Left lung (tissue), 10 donors: Measurements from ENCODE around the gene PSMA4. TPM values are rescaled to one million over a fixed set of nuclear protein-coding genes. Genes with fewer than 3 reads are reported as not detected.

Source experiments
- ATAC-seq: fragments of 200-7000 bp; cut with Tn5 transposase; one replicate; pipeline ENCODE4 v1.9.1; 2020; ENCODE audit warnings: moderate library complexity
- DNase-seq, 4 donors: peaks; one replicate each; pipeline ENCODE4 v3.0.0-alpha.2; 2013 to 2020
- H3K27ac ChIP-seq, 2 donors: fragments of 200-600 bp; sonication (generic) in 1 of 2; one replicate each; pipeline versions ENCODE4 v1.5.0 to v1.8.0; 2020 to 2021
- H3K27me3 ChIP-seq, 2 donors: fragments of 200-600 bp; sonication (generic) in 1 of 2; one replicate each; pipeline versions ENCODE4 v1.5.0 to v1.8.0; 2020 to 2021
- H3K36me3 ChIP-seq, 2 donors: fragments of 200-600 bp; sonication (generic) in 1 of 2; one replicate each; pipeline versions ENCODE4 v1.5.0 to v1.8.0; 2020 to 2021
- H3K4me1 ChIP-seq, 2 donors: fragments of 200-600 bp; one replicate each; pipeline ENCODE4 v1.8.0; 2021
- H3K4me3 ChIP-seq, 2 donors: fragments of 200-600 bp; sonication (generic) in 1 of 2; one replicate each; pipeline versions ENCODE4 v1.5.0 to v1.8.0; 2020 to 2021; ENCODE audit warnings: mild to moderate bottlenecking in 1 of 2
- H3K9me3 ChIP-seq, 2 donors: fragments of 200-600 bp; sonication (generic) in 1 of 2; one replicate each; pipeline versions ENCODE4 v1.5.0 to v1.8.0; 2020 to 2021
- intact Hi-C, 2 donors: fragments of 100-400 bp; cut with DNase I; formaldehyde crosslinking; loops; one replicate each; pipeline versions ENCODE4 v1.11.2 to v1.14.2; 2022
- polyA plus RNA-seq, 6 donors: library from polyadenylated mRNA; unstranded; fragments of 120-200 nt; gene quantifications; one replicate each; pipeline ENCODE4 v1.2.1, GENCODE V29; 2013; ENCODE audit not compliant: insufficient read length in 6 of 6
- total RNA-seq, 2 donors: library from RNA; stranded (reverse); fragmentation: NEBNext Ultra II Directional; extraction: Animal tissue kit (Norgen Biotek cat#: 25700); gene quantifications; one replicate each; pipeline ENCODE4 v1.2.1, GENCODE V29; 2021
- TF ChIP-seq, protein P1 (sequence below), 2 donors: fragments of 200-600 bp; sonication (generic) in 1 of 2; IDR thresholded peaks; one replicate each; pipeline versions ENCODE4 v1.5.0 to v1.8.0; 2021; ENCODE audit warnings: antibody characterized with exemption in 2 of 2
- donor health status: DM: no; HTN: yes; CAD: no.
- donor health status: DM: no; HTN: no; CAD: no.

Gene PSMA4
- total and polyA plus RNA-seq, 8 donors = 143 to 233 (median 222) TPM

DNA sequence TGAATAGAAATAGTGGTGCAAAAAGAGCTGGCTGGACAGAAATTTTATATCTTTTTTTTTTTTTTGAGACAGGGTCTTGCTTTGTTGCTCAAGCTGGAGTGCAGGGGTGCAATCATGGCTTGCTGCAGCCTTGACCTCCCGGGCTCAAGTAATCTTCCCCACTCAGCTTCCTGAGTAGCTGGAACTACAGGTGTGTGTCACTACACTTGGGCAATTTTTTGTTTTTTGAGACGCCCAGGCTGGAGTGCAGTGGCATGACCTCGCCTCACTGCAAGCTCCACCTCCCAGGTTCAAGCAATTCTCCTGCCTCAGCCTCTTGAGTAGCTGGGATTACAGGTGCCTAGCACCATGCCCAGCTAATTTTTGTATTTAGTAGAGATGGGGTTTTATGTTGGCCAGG lies 58.1 kb downstream of the PSMA4 start:
- Histone ChIP-seq H3K9me3 (no peaks in the 10 kb centered on the region), H3K36me3 (no peaks in the 10 kb centered on the region), H3K27me3 (peaks cover 0 to 2% of the 10 kb centered on the region in 2 donors), H3K4me1 (no peaks in the 10 kb centered on the region), H3K27ac (no peak overlapping the region), H3K4me3 (no peak overlapping the region)
- ATAC-seq (no peak), DNase-seq (no peak)
- intact Hi-C loops = no loop called here
- TF ChIP-seq, protein P1, sequence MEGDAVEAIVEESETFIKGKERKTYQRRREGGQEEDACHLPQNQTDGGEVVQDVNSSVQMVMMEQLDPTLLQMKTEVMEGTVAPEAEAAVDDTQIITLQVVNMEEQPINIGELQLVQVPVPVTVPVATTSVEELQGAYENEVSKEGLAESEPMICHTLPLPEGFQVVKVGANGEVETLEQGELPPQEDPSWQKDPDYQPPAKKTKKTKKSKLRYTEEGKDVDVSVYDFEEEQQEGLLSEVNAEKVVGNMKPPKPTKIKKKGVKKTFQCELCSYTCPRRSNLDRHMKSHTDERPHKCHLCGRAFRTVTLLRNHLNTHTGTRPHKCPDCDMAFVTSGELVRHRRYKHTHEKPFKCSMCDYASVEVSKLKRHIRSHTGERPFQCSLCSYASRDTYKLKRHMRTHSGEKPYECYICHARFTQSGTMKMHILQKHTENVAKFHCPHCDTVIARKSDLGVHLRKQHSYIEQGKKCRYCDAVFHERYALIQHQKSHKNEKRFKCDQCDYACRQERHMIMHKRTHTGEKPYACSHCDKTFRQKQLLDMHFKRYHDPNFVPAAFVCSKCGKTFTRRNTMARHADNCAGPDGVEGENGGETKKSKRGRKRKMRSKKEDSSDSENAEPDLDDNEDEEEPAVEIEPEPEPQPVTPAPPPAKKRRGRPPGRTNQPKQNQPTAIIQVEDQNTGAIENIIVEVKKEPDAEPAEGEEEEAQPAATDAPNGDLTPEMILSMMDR (IDR thresholded peaks at IDR 0.05) = no peak

DNA sequence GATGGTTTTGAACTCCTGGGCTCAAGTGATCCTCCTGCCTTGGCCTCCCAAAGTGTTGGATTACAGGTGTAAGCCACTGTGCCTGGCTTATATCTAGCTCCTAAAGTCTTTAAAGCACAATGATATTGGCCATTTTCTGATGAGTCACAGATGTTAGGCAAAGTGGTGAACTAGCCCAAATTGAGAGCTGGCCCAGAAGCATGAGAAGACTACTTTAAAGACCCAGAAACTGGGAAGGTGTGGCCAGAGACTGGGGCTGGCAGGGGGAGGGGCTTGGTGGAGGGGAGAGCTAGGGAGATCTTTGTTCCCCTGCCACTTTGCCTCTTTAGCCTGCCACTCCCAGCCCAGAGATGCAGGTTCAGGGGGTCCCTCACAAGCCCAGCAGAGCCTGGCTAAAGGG lies 58.9 kb downstream of the PSMA4 start:
- Histone ChIP-seq H3K27me3 (peaks cover 0 to 10% of the 10 kb centered on the region in 2 donors), H3K4me3 (no peak overlapping the region), H3K27ac (no peak overlapping the region), H3K9me3 (no peaks in the 10 kb centered on the region), H3K4me1 (no peaks in the 10 kb centered on the region), H3K36me3 (no peaks in the 10 kb centered on the region)
- intact Hi-C loops = no loop called here
- no peak for DNase-seq
- no peak for ATAC-seq
- TF ChIP-seq, protein P1 (IDR thresholded peaks at IDR 0.05) = no peak

Other genes with a start within 250 kb of the PSMA4 start
- 10 to 100 TPM; 36.1 to 42.2 TPM for gene SKIC8, start 240.8 kb upstream of the PSMA4 start, total RNA-seq
- gene SKIC8, start 240.8 kb upstream of the PSMA4 start, polyA plus RNA-seq = 100 to 1,000 TPM; 100 to 122 (median 110) TPM
- not detected for gene CRABP1, start 200.1 kb upstream of the PSMA4 start, total RNA-seq
- under 1 TPM; 0.29 to 0.79 (median 0.40) TPM for gene CRABP1, start 200.1 kb upstream of the PSMA4 start, polyA plus RNA-seq
- 10 to 100 TPM; 42.3 to 53.5 TPM for gene IREB2, start 102.2 kb upstream of the PSMA4 start, total RNA-seq
- gene IREB2, start 102.2 kb upstream of the PSMA4 start, polyA plus RNA-seq = 10 to 100 TPM; 67.2 to 81.8 (median 74.1) TPM
- gene HYKK, start 32.9 kb upstream of the PSMA4 start, total RNA-seq = 1 to 10 TPM; 3.3 to 5.0 TPM
- 1 to 10 TPM; 4.2 to 6.6 (median 6.1) TPM for gene HYKK, start 32.9 kb upstream of the PSMA4 start, polyA plus RNA-seq
- gene CHRNA5, start 25.1 kb downstream of the PSMA4 start, total RNA-seq = 1 to 10 TPM; 1.3 to 2.5 TPM
- gene CHRNA5, start 25.1 kb downstream of the PSMA4 start, polyA plus RNA-seq = 1 to 10 TPM; 1.1 to 2.7 (median 1.9) TPM
- gene CHRNA3, start 80.6 kb downstream of the PSMA4 start, total RNA-seq = under 1 TPM in 1 of 2 donors, not detected in 1; 0.10 TPM
- gene CHRNA3, start 80.6 kb downstream of the PSMA4 start, polyA plus RNA-seq = under 1 TPM; 0.10 to 0.27 (median 0.21) TPM
- not detected for gene CHRNB4, start 100.8 kb downstream of the PSMA4 start, total RNA-seq
- gene CHRNB4, start 100.8 kb downstream of the PSMA4 start, polyA plus RNA-seq = under 1 TPM; 0.24 to 0.40 (median 0.30) TPM